SK-N-SH treated with all-trans-retinoic acid at 6 μM for 48 hours (cell line): Measurements from ENCODE around the gene SUGCT.

Source experiments
- GLIS3 ChIP-seq: fragments of 250-450 bp; sonication (Bioruptor Pico); IDR thresholded peaks from 2 replicates; pipeline ENCODE4 v1.5.0; 2020; ENCODE audit warnings: mild to moderate bottlenecking, moderate library complexity
- OSR1 ChIP-seq: fragments of 250-450 bp; sonication (Bioruptor Pico); IDR thresholded peaks from 2 replicates; pipeline ENCODE4 v1.8.0; 2022; ENCODE audit warnings: moderate library complexity, mild to moderate bottlenecking, inconsistent platforms
- POU6F1 ChIP-seq: fragments of 250-450 bp; sonication (Bioruptor Pico); IDR thresholded peaks from 2 replicates; pipeline ENCODE4 v1.8.0; 2021; ENCODE audit warnings: low read depth, mild to moderate bottlenecking, moderate library complexity, borderline replicate concordance
- SNAI2 ChIP-seq: fragments of 250-450 bp; sonication (Bioruptor Pico); IDR thresholded peaks from 2 replicates; pipeline ENCODE4 v1.5.0; 2020; ENCODE audit warnings: mild to moderate bottlenecking, moderate library complexity
- ZFP3 ChIP-seq: fragments of 250-450 bp; sonication (Bioruptor Pico); IDR thresholded peaks from 2 replicates; pipeline ENCODE4 v1.5.0; 2020; ENCODE audit warnings: mild to moderate bottlenecking, moderate library complexity
- ZNF565 ChIP-seq: fragments of 450-650 bp; formaldehyde crosslinking; conservative IDR thresholded peaks from 2 replicates; pipeline ENCODE4 v1.5.0; 2020; ENCODE audit warnings: low read depth, mild to moderate bottlenecking, moderate library complexity
- TF ChIP-seq, protein P1 (sequence below): fragments of 250-450 bp; sonication (Bioruptor Pico); IDR thresholded peaks from 2 replicates; pipeline ENCODE4 v1.8.0; 2020; ENCODE audit warnings: mild to moderate bottlenecking, moderate library complexity, borderline replicate concordance
- TF ChIP-seq, protein P2 (sequence below): fragments of 250-450 bp; sonication (Bioruptor Pico); IDR thresholded peaks from 2 replicates; pipeline ENCODE4 v1.5.1; 2020; ENCODE audit warnings: low read depth, mild to moderate bottlenecking, moderate library complexity

- TF ChIP-seq GLIS3 (no peak), ZFP3 (CRISPR knock-in tag) (no peak), SNAI2 (CRISPR knock-in tag) (no peak), OSR1 (CRISPR knock-in tag) (no peak), ZNF565 (CRISPR knock-in tag) (no peak), POU6F1 (CRISPR knock-in tag) (no peak)
- TF ChIP-seq, protein P1, sequence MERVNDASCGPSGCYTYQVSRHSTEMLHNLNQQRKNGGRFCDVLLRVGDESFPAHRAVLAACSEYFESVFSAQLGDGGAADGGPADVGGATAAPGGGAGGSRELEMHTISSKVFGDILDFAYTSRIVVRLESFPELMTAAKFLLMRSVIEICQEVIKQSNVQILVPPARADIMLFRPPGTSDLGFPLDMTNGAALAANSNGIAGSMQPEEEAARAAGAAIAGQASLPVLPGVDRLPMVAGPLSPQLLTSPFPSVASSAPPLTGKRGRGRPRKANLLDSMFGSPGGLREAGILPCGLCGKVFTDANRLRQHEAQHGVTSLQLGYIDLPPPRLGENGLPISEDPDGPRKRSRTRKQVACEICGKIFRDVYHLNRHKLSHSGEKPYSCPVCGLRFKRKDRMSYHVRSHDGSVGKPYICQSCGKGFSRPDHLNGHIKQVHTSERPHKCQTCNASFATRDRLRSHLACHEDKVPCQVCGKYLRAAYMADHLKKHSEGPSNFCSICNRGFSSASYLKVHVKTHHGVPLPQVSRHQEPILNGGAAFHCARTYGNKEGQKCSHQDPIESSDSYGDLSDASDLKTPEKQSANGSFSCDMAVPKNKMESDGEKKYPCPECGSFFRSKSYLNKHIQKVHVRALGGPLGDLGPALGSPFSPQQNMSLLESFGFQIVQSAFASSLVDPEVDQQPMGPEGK (CRISPR knock-in tag): no peak
- TF ChIP-seq, protein P2, sequence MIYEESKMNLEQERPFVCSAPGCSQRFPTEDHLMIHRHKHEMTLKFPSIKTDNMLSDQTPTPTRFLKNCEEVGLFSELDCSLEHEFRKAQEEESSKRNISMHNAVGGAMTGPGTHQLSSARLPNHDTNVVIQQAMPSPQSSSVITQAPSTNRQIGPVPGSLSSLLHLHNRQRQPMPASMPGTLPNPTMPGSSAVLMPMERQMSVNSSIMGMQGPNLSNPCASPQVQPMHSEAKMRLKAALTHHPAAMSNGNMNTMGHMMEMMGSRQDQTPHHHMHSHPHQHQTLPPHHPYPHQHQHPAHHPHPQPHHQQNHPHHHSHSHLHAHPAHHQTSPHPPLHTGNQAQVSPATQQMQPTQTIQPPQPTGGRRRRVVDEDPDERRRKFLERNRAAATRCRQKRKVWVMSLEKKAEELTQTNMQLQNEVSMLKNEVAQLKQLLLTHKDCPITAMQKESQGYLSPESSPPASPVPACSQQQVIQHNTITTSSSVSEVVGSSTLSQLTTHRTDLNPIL (CRISPR knock-in tag): no peak
Observed at GRCh38 chr7:40709062-40709964, 574.5 kb downstream of the SUGCT start.
